HEK293 (cell line): Measurements from ENCODE around the gene NCAN.

ENCODE experiments used
- CTCF ChIP-seq: fragments of 450-650 bp; formaldehyde crosslinking; IDR thresholded peaks from 2 replicates; pipeline ENCODE4 v1.5.1; 2016; ENCODE audit warnings: missing biosample characterization, missing genetic modification characterization
- REST ChIP-seq: fragments of 450-650 bp; formaldehyde crosslinking; IDR thresholded peaks from 2 replicates; pipeline ENCODE4 v1.5.1; 2016; ENCODE audit warnings: missing biosample characterization, missing genetic modification characterization
- ZNF223 ChIP-seq: fragments of 450-650 bp; formaldehyde crosslinking; IDR thresholded peaks from 2 replicates; pipeline ENCODE4 v1.5.1; 2016; ENCODE audit warnings: missing biosample characterization, missing genetic modification characterization
- ZNF341 ChIP-seq: fragments of 450-650 bp; formaldehyde crosslinking; IDR thresholded peaks from 2 replicates; pipeline ENCODE4; 2016; ENCODE audit warnings: low read depth, missing biosample characterization, missing genetic modification characterization
- ZNF362 ChIP-seq: fragments of 450-650 bp; formaldehyde crosslinking; IDR thresholded peaks from 2 replicates; pipeline ENCODE4 v1.5.1; 2016; ENCODE audit warnings: missing biosample characterization, missing genetic modification characterization
- ZNF48 ChIP-seq: fragments of 450-650 bp; formaldehyde crosslinking; IDR thresholded peaks from 2 replicates; pipeline ENCODE4 v1.5.1; 2016; ENCODE audit warnings: missing biosample characterization, missing genetic modification characterization
- ZNF558 ChIP-seq: fragments of 450-650 bp; formaldehyde crosslinking; IDR thresholded peaks from 2 replicates; pipeline ENCODE4 v1.5.1; 2016; ENCODE audit warnings: missing biosample characterization, missing genetic modification characterization
- ZNF791 ChIP-seq: fragments of 450-650 bp; formaldehyde crosslinking; IDR thresholded peaks from 2 replicates; pipeline ENCODE4 v1.5.1; 2016; ENCODE audit warnings: missing biosample characterization, missing genetic modification characterization

GRCh38 chr19:19223636-19224035 is 11.9 kb downstream of the NCAN start:
- no peak for TF ChIP-seq ZNF341 (tag by site-specific recombination)
- no peak for TF ChIP-seq CTCF (tag by site-specific recombination)
- TF ChIP-seq ZNF791 = no peak
- no peak for TF ChIP-seq ZNF362 (tag by site-specific recombination)
- TF ChIP-seq ZNF223 (tag by site-specific recombination) = no peak
- no peak for TF ChIP-seq ZNF558 (tag by site-specific recombination)
- TF ChIP-seq ZNF48 (tag by site-specific recombination) = no peak
- TF ChIP-seq REST = no peak
